Loucy (cell line): Measurements from ENCODE around the gene NACAD.

Experiments used
- CTCF ChIP-seq: fragments of 200-600 bp; sonication (generic); conservative IDR thresholded peaks from 2 replicates; pipeline ENCODE4 v1.5.1; 2014; ENCODE audit warnings: mild to moderate bottlenecking, antibody characterized with exemption, low read length
- EZH2phosphoT487 ChIP-seq: fragments of 200-600 bp; IDR thresholded peaks from 2 replicates; pipeline ENCODE4 v1.6.1; 2018; ENCODE audit warnings: antibody characterized with exemption, mild to moderate bottlenecking, moderate library complexity, borderline replicate concordance

- TF ChIP-seq CTCF (no peak), EZH2phosphoT487 (no peak)
Measured at GRCh38 chr7:45066409-45066808, 22.4 kb downstream of the NACAD start.
